ENCODE results near the gene PPP1R8.
"Not testable (repeated sequence)": the region's sequence is repeated elsewhere in the genome, so short reads cannot be mapped to it uniquely, and the experiment has no call there.

PPP1R8 gene

DNA sequence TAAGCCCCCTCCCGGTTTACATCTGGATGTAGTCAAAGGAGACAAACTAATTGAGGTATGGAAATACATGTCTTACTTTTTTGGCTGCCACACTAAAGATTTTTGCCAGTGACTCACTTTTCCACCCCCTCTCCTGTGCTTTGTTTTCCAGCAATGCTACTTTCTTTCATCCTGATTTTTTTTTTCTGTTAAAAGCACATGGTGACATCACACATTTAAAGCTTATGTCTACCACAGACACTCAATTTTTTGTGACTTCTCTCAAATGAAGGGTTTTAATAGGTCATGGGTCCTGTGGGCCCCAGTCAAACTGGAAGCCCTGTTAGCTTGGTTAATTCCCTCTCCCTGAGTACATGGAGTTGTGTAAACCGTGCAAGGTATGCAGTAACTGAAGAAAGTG lies 2.2 kb downstream of the PPP1R8 start:
- no peak for DNase-seq (ENCODE audit: low spot score)

DNA sequence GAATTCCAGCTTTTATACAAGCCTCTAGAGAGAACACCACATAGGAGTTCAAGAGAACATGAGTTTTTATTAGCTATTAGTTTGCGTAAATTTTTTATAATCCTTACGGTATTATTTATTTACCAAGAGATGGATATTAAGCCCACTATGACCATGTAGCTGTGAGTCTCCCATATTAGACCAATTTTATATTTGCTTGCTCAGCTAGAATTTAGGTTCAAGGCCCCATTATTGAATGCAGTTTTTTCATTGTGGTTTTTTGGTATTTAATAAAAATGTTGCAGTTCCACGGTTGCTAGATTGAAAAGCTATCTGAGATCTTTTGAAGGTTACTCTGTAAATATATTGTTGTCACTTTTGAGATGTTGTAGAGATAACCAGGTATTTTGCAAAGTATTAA lies 2.9 kb downstream of the PPP1R8 start:
- no peak for DNase-seq (ENCODE audit: low spot score)

DNA sequence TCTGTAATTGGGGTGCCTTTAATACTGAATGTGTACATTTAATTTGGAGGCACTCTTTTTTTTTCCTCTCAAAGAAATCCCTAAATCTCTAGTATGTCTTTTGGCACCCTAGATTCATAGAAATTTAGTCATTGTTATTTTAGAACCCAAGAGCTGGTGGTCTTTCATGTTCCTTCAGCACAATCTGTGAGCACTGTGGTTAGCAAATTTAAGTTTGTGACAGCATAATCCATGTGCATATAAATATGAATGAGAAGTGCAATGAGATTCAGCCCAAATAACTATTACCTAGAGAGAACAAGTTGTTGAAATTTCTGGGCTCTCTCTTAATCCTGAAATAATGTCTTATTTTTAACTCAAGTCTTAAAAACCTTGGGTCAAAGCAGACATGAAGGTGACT lies 4.5 kb downstream of the PPP1R8 start:
- no peak for DNase-seq (ENCODE audit: low spot score)

DNA sequence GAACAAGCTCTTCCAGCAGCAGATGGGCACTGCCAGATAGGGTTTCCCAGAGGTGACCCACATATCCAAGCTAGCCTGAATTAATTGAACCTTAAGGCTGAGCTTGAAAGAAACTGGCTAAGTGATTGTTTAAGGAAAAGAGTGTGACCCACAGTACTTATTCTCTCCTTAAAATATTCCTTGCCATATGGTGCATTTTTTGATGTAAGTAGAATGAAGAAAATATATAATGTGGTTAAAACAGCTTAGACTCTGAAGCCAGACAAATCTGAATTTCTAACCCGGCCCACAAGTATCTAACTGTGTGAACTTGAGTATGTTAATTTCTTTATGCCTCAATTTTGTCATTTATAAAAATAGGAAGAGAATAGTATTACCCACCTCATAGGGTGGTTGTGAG lies 4.9 kb downstream of the PPP1R8 start:
- DNase-seq (ENCODE audit: low spot score), result no peak

DNA sequence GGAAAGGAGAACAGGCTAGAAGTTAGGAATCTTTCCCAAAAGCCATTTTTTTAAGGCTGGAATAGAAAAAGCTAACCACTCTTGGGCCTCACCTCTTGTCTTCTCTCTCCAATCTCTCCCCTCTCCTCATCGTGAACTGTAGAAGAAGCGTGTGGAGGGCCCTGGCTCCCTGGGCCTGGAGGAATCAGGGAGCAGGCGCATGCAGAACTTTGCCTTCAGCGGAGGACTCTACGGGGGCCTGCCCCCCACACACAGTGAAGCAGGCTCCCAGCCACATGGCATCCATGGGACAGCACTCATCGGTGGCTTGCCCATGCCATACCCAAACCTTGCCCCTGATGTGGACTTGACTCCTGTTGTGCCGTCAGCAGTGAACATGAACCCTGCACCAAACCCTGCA lies 19.4 kb downstream of the PPP1R8 start:
- DNase-seq (ENCODE audit: low spot score), result no peak

DNA sequence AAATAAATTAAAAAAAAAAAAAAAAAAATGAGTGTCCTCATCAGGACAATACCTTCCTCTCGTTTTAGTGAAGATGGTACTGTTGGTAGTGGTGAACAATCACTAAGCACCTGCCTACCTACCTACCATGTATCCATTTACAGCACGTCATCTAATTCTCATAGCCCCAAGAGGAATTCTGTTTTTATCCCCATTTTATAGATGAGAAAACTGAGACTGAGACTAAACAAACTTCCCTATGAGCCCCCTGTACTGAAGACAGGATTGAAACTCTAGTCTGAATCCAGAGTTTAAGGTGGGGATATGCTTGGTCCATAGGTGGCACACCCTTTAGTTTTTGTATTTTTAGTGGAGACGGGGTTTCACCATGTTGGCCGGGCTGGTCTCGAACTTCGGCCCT lies 24.5 kb downstream of the PPP1R8 start:
- DNase-seq (ENCODE audit: low spot score), result no peak

DNA sequence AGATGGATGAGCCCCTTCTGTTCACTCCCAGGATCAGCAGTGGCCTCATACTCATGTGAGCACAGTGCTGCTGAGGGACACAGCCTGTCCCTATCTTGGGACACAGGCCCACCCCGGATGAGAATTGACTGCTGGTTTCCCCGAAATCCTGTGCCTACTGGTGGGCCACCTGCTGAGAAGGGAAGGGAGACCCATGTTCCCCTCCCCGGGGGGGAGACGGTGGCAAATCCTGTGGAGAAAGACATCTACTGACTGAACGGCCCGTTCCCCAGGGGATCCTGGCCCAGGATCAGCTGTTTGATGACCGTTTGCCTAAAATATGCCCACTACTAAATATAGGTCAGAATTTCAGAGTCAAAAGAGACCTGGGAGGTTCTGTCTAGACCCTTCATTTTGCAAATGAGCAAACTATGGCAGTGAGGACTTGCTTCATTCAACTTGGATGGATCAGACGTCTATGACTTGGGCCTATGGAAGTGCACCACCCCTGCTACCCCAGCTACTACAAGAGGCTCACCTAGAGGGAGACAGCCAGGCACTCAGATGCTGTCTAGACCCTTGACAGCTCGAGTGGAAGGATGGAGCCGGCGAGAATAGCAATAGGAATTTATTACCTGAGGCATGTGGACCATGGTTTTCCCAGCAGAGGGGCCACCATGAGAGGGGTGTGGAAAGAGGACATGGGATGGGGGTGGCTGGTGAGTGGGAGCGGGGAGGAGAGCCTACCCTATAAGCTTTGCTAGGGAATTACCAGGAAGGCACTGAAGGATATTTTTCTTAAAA lies 26.2 kb downstream of the PPP1R8 start:
- no peak for DNase-seq (ENCODE audit: low spot score)

DNA sequence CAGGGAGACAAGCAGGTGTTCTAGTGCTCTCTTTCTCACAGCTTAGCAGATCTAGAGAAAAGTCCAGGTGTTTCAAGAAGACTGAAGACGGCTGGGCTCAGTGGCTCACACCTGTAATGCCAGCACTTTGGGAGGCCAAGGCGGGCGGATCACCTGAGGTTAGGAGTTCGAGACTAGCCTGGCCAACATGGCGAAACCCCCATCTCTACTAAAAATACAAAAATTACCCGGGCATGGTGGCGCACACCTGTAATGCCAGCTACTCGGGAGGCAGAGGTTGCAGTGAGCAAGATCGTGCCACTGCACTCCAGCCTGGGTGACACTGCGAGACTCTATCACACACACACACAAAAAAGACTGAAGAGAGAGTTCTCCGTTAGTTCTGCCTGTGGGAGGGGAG lies 27.0 kb downstream of the PPP1R8 start:
- not testable (repeated sequence) for DNase-seq (ENCODE audit: low spot score)

DNA sequence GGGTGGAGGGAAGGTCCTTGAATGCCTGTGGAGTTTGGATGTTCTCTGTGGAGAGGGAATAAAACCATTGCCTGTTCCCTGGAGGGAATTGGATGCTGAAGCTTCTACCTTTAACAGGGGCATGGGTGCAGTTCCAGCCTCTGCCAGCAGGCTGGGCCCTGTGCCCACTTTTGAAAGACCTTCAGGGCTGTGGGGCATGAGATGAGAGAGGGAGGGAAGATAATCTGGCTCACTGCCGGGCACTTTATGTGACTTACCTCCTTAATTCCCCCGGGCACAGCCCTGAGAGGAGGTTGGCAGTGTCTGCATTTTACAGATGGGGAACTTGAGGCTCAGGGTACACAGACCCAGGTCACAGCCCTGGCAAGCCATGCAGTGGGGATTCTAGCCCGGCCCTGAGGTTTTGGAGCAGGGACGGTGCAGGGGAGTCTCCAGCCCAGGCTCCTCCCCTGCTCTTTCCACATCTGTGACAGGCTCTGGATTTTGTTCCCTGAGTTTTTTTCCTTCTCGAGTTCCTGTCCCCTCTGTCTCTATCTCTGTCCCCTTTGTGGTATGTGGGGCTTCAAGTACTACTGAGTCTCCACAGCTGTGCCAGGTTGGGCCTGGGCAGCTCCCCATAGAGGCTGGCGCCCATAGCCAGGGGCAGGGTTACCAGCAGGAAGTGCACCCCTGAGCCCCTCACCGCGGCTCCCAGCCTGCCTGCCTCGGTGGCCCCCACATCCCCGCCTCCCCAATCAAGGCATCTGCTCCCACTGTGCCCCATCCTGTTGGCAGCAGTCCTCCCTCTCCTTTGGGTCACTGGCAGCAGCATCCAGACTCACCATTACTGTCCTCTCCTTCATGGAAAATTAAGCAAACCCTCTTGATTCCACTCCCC lies 27.7 kb downstream of the PPP1R8 start:
- peak; percentile 72 for DNase-seq (ENCODE audit: low spot score)

DNA sequence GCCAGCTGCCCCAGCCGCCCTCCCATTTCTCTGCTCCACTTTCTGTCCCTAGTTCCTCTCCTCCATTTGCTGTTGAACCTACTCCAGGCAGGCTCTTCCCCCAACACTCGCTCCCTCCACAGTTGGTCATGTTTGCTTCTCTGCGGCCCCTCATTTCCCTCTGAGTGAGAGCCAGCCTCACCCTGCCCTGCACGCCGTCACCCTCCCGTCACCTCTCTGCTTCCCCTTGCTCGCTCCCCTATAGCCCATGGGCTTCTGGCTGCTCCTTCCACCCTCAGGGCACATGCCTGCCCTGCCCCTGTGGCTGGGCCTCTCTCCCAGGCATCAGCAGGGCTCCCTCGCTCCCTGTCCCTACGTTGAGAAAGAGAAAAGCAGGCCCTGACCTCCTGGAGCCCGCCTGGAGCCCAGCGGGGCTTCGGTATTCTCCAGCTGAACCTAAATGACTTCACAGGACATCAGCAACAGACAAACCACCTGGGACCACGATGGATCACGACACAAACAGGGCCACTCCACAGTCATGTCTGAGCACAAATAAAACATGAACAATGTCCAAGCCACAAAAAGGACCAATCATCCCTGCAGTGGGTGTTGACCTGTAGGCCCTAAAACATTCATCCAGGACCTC lies 28.5 kb downstream of the PPP1R8 start:
- no peak for DNase-seq (ENCODE audit: low spot score)

DNA sequence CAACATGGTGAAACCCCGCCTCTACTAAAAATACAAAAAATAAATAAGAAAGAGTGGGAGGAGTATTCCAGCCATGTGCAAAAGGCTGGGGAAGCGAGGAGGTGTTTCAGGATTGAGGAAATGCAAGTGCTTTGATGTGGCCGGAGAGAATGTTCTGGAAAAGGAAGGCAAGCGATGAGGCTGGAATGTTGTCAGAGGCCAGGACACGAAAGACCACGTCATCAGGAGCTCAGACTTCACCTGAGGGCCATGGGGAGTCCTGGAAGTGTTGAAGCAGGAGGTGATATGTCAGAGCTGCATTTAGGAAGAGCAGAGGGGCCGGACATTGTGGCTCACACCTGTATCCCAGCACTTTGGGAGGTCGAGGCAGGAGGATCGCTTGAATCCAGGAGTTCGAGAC lies 30.9 kb downstream of the PPP1R8 start:
- no peak for DNase-seq (ENCODE audit: low spot score)

DNA sequence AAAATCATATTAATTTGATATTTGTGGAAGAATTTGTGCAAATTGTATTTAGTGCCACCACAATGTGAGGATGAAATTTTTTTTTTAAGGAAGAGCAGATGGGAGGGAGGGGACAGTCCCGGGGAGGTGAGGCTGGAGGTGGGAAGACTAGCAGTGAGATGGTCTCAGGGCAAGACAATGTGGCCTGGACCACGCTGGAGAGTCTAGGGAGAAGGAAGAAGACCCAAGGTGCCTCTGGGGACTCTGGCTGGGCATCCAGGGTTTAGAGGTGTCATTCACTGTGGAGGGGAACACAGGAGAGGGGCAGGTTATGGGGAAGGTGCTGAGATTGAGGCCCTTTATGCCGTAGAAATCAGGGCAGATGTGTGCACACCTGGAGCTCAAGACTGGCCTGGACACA lies 31.4 kb downstream of the PPP1R8 start:
- no peak for DNase-seq (ENCODE audit: low spot score)

DNA sequence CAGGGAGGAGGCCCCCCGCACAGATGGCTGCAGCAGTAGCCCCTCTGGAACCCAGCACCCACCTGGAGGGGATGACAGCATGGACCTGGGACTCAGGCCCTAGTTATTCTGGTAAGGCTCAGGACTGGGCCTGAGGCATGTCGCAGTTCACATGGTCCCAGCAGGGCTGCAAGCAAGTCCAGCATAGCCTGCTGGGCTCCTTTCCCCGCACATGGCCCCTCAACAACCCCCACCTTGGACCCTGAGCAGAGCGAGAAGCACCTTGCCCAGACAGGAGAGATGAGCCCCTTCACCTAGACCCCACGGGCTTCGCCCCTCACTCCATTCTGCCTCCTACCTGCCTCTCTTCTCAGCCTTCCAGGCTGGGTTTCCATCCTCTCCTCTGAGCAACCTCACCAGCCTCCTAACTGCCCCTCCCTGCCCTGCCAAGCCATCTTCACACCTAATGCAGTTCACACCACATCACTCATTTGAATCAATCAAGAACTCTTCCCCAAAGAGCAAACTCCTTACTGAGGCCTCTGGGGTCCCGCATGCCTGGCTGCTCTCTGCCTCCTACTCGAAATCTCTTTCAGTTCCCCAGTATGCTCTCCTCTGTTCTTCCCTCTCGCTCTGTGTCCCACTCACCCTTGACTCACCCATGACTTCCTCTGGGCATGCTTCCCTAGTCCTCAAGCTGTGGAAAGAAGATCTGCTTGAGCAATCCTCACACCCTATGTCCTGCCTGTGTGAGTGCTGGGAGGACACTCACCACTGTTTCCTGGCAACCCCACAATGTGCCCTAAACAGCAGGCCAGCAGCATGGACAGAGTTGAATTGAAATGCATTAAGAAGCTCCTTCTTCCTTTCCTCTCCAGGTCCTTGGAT lies 32.3 kb downstream of the PPP1R8 start:
- DNase-seq (ENCODE audit: low spot score), result peak; percentile 84

DNA sequence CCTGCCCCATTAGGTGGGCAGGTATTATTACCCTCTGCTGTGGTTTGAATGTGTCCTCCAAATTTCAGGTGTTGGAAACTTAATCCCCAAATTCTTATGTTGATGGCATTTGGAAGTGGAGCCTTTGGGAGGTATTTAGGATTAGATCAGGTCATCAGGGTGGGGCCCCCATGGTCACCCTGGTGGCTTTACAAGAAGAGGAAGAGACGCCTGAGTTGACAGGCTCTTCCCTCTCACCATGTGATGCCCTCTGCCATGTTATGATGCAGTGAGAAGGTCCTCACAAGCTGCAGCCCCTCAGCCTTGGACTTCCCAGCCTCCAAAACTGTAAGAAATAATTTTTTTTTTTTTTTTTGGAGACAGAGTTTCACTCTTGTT lies 32.9 kb downstream of the PPP1R8 start:
- no peak for DNase-seq (ENCODE audit: low spot score)

DNA sequence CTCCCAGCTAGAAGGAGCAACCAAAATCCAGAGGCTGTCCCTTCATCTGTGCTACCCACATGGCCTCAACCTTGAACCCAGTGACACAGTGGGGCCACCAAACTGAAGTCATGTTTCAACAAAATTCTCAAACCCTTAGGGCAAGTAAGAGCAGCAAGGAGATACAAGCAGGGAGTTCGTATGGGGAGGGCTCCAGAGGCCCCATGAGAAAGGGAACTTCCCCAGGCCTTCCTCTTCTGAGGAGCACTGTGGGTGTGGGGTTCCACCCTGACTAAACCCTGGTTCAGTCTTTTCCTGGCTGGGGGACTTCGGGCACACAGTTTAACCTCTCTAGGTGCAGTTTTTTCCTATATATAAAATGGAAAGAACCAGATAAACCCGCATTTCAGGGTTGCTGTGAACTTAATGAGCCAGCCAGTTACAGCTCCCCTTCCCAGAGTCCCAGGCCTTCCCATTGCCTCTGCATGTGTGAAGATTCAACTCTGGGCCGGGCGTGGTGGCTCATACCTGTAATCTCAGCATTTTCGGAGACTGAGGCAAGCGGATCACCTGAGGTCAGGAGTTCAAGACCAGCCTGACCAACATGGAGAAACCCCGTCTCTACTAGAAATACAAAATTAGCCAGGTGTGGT lies 33.8 kb downstream of the PPP1R8 start:
- DNase-seq (ENCODE audit: low spot score), result no peak

DNA sequence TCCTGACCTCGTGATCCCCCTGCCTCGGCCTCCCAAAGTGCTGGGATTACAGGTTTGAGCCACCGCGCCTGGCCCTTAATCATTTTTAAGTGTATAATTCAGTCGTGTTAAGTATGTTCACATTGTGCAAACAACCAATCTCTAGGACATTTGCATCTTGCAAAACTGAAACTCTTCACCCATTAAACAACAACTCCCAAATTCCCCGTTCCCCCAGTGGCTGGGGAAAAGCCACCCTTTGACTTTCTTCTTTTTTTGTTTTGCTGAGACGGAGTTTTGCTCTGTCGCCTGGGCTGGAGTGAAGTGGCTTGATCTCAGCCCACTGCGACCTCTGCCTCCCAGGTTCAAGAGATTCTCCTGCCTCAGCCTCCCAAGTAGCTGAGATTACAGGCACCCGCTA lies 35.2 kb downstream of the PPP1R8 start:
- DNase-seq (ENCODE audit: low spot score), result no peak

DNA sequence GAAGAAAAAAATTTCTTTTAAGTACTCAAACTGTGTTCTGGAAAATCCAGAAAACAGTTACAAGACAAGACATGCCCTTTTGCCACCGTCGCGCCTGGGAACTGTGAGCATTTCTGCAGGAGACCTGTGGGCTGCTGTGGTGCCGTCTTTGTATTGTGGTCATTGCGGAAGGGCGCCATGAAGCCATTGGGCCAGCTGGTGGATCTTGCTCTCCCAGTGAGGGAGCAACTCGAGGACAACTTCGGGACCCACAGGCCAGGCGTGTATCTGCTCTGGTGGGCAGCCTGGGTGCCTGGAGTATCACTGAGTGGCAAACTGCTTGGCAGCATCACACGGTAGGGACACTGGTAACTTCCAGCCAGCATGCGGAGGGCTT lies 38.0 kb downstream of the PPP1R8 start:
- DNase-seq (ENCODE audit: low spot score), result no peak

DNA sequence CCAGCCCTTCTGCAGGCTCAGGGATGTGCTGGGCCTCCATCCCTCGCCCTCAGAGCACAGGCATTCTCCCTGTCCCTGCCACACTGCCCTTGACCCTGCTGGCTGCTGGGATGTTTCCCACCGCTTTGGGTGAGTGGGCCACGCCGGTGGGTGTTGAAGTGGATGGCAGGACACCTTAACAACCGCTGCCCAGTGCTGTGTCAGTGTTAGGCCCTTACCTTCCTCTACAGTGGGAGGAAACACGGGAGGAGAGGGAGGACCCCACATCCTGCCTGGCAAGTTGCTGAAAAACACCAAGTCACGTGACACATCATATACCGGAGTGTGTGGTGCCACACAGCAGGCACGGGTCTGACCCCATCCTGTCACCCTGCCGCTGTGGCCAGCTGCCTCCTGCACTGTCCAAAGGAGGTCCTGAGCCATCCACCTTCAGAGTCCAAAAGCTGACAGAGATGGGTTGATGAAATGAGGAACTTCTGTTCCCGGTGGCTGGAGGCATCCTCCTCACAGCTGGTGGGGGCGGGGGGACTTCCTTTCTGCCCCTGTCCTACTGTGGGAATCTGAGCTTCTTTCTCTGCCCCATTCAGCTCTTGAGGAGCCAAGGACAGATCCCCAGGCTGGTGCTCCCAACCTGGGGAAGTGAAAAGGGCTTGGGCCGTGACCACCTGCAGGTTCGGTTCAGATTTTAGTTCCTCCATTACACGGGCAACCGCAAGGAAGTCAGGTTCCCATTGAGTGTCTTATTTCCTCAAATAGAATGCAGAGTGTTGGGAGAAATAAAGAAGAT lies 38.5 kb downstream of the PPP1R8 start:
- DNase-seq (ENCODE audit: low spot score), result no peak

DNA sequence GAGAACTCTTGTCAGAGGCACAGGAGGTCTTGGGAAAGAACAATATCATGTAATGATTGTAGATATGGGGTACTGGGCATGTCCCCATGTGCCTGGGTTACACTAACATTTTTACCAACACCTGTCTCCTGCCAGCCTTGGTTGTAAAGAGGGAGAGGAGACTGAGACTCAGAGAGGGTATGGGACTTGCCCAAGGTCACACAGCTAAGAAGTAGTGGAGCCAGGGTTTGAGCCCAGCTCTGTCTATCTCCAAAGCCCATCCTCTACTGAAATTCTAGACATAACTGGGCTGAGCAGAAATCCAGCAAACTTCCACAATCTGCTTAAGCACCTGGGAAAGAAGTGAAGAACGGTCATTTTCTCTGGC lies 39.1 kb downstream of the PPP1R8 start:
- DNase-seq (ENCODE audit: low spot score), result no peak

DNA sequence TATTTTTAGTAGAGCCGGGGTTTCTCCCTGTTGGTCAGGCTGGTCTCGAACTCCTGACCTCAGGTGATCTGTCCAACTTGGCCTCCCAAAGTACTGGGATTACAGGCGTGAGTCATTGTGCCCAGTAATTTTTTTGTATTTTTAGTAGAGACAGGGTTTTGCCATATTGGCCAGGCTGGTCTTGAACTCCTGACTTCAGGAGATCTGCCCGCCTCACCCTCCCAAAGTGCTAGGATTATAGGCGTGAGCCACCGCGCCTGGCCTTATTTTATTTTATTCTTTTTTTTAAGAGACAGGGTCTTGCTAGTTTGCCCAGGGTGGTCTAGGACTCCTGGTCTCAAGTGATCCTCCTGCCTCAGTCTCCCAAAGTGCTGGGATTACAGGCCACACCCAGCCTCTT lies 40.5 kb downstream of the PPP1R8 start:
- not testable (repeated sequence) for DNase-seq (ENCODE audit: low spot score)
